ENCODE results near the gene STARD8.
A peak's percentile ranks its signal among the peaks of the same experiment; 100 is the strongest.

Gene STARD8

GRCh38 chrX:68708503-68709290, 61.2 kb downstream of the STARD8 start:
- no peak for DNase-seq (ENCODE audit: low read depth)
- TF ChIP-seq CTCF (IDR thresholded peaks at IDR 0.05; ENCODE audit: low read depth, low read length, missing control alignments): no peak
- H3K4me3 ChIP-seq (ENCODE audit: low read depth, low read length): no peak overlapping the region

GRCh38 chrX:68710870-68711576, 63.6 kb downstream of the STARD8 start:
- TF ChIP-seq CTCF (IDR thresholded peaks at IDR 0.05; ENCODE audit: low read depth, low read length, missing control alignments): peak; percentile 47
- no peak overlapping the region for H3K4me3 ChIP-seq (ENCODE audit: low read depth, low read length)
- no peak for DNase-seq (ENCODE audit: low read depth)

- TF ChIP-seq CTCF (IDR thresholded peaks at IDR 0.05; ENCODE audit: low read depth, low read length, missing control alignments): no peak
- H3K4me3 ChIP-seq (ENCODE audit: low read depth, low read length): no peak overlapping the region
- DNase-seq (ENCODE audit: low read depth): no peak
These were observed 64.4 kb downstream of the STARD8 start for GRCh38 chrX:68711845-68712244.

- DNase-seq (ENCODE audit: low read depth): no peak
- TF ChIP-seq CTCF (IDR thresholded peaks at IDR 0.05; ENCODE audit: low read depth, low read length, missing control alignments): no peak
- no peak overlapping the region for H3K4me3 ChIP-seq (ENCODE audit: low read depth, low read length)
These were observed 67.4 kb downstream of the STARD8 start for GRCh38 chrX:68714856-68715255.

GRCh38 chrX:68717196-68717595, 69.7 kb downstream of the STARD8 start:
- no peak overlapping the region for H3K4me3 ChIP-seq (ENCODE audit: low read depth, low read length)
- no peak for DNase-seq (ENCODE audit: low read depth)
- TF ChIP-seq CTCF (IDR thresholded peaks at IDR 0.05; ENCODE audit: low read depth, low read length, missing control alignments): no peak

- TF ChIP-seq CTCF (IDR thresholded peaks at IDR 0.05; ENCODE audit: low read depth, low read length, missing control alignments): no peak
- DNase-seq (ENCODE audit: low read depth): no peak
- no peak overlapping the region for H3K4me3 ChIP-seq (ENCODE audit: low read depth, low read length)
These were observed 70.4 kb downstream of the STARD8 start for GRCh38 chrX:68717663-68718442.

Measured in GM12864 (cell line).